CD4-positive, alpha-beta T cell treated with Interleukin-17A for 1 hour (primary cell): ENCODE measurements around the gene GREM1.

ENCODE experiments used
- DNase-seq: peaks from one replicate; pipeline ENCODE4 v3.0.0-alpha.2; 2020

The GREM1 gene

DNA sequence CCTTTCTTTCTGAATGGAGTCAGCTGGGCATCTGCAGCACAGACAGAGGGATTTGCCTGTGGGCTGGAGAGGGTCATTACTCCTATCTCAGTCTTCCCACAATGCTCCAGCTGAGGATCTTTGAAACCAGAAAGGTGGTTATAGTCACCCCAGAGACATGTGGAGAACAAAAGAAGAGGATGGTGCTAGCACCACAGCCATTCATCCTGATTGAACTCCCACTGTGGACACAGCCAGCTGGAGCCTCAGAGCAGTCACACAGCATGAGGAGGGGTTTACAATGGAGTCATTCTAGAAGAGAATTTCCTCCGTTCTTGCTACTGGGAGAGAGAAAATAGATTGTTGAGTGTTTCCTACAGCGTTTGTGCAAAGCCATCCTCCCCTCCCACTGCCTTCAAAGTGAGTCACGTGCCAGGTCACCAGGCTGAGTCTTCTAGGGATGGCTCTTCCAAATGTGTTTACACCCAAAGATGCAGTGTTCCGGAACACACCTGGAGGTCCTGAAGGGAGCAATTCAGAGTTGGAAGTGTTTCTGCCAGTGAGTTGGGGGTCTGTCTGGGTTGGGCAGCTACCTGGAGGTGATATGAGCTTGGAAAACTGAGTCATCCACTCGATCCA lies 18.9 kb upstream of the GREM1 start:
- no peak for DNase-seq

DNA sequence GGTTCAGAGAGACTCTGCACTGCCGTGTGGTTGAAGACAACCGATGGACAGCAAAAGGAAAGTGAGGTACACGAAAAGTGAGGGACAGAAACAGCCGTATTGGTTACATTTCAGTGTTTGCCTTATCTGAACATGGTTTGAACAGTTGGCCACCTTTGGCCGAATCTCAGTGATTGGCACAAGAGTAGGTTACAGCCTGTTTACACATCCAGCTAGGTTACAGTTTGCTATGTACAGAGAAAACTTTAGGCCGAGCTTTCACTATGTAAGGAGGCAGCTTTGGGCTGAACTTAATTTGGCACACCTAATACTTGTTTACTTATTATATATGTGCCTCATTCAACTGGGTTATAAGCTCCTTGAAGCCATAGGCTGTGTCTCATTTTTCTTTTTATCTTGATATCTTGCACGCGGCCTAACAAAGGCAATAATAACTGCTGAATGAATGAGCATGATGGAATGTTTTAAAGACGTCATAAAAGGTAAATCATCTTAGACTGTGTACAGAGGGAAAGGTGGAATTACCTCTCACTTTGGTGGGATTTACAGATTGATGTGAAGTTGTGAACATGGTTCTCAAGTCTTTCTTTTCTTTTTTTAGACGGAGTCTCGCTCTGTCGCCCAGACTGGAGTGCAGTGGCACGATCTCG lies 17.2 kb upstream of the GREM1 start:
- no peak for DNase-seq

- DNase-seq: no peak
Observed at GRCh38 chr15:32701863-32702262, 15.9 kb upstream of the GREM1 start.

- DNase-seq: no peak
Observed at GRCh38 chr15:32704395-32704981, 13.3 kb upstream of the GREM1 start.

DNA sequence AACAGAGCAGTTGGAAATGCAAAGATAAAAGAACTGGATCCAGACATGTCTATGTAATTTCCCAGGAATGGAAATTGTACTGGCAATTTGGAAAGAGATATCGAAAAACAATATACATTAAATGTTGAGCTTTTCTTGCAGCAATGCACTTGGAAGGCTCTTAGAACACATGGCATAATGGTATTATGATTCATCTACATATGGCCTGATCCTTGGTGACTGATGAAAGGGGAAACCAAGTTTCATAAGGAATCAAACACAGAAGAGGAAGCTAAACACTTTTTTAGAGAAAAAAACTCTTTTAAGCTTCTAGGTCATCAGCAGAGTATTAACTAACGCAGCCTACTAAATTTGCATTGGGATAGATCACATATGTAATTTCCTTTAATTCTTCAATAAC lies 12.4 kb upstream of the GREM1 start:
- no peak for DNase-seq

DNA sequence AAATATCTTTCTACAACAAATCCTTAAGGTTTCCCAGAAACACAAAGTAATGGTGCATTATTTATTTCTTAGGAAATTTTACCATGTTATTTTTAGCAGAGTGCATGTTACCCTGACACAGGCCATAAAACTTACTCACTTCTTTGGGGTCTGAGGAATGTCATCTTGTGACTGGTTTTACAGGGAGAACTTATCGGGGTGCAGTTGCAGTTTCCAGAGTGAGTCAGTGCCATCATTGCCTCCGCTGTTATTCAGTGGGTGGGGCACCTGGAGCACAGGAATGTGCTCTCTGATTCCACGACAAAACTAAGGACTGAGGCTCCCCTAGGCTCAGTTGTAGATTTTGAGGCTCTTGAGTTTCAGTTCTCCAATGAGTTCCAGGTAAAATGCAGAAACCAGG lies 11.1 kb upstream of the GREM1 start:
- no peak for DNase-seq

- no peak for DNase-seq
Observed at GRCh38 chr15:32707436-32707835, 10.4 kb upstream of the GREM1 start.

- DNase-seq: no peak
Observed at GRCh38 chr15:32709295-32710033, 8.3 kb upstream of the GREM1 start.

DNA sequence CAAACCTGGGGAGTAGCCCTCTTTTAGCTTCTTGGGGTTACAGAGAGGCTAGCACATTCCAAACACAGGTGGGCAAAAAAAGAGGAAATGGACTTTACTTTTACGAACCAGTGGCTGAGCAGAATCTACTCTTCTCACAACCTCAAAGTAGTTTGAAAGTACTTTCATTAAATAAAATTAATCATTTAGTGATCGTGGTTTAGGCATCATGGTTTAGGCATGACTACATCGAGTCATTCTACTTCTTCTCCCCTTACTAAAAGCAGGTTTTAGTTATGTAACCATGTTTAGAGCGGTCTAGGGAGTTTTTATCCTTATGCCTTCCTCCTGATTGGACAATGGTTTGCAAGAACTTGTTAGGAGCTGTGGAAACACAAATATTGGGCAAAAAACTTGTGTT lies 2.5 kb upstream of the GREM1 start:
- DNase-seq: no peak

- DNase-seq: no peak
Observed at GRCh38 chr15:32716216-32716914, 1.4 kb upstream of the GREM1 start.

- no peak for DNase-seq
Observed at GRCh38 chr15:32716915-32717425, 834 bp upstream of the GREM1 start.

GRCh38 chr15:32718227-32718820 lies 520 bp downstream of the GREM1 start:
- no peak for DNase-seq

GRCh38 chr15:32718821-32719716 lies 1.3 kb downstream of the GREM1 start:
- DNase-seq: no peak

DNA sequence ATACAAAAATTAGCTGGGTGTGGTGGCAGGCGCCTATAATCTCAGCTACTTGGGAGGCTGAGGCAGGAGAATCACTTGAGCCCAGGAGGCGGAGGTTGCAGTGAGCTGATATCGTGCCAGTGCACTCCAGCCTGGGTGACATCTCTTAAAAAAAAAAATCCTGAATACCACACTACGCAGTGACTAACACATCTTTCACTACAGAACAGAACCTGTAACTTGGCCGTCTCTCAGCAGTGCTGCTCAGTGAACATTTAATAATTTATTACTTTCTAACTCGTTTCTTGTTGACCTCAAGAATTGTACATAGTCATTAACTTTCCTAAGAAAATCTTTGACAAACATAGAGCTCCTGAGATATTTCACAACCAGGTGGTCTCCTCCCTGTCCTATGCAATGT lies 3.8 kb downstream of the GREM1 start:
- no peak for DNase-seq

- no peak for DNase-seq
Observed at GRCh38 chr15:32722136-32722535, 4.3 kb downstream of the GREM1 start.

- DNase-seq: no peak
Observed at GRCh38 chr15:32723171-32723948, 5.6 kb downstream of the GREM1 start.

GRCh38 chr15:32729700-32730395 lies 12.0 kb downstream of the GREM1 start:
- no peak for DNase-seq

- DNase-seq: no peak
Observed at GRCh38 chr15:32730677-32731654, 13.2 kb downstream of the GREM1 start.
